ENCODE results near the gene GDF11. TPM values are rescaled to one million over a fixed set of nuclear protein-coding genes. Genes with fewer than 3 reads are reported as not detected.

GDF11 gene
- total and polyA plus RNA-seq, 2 of the 4 experiments (the other 2 are of a cell fraction), result 2.7 to 12.9 TPM

DNA sequence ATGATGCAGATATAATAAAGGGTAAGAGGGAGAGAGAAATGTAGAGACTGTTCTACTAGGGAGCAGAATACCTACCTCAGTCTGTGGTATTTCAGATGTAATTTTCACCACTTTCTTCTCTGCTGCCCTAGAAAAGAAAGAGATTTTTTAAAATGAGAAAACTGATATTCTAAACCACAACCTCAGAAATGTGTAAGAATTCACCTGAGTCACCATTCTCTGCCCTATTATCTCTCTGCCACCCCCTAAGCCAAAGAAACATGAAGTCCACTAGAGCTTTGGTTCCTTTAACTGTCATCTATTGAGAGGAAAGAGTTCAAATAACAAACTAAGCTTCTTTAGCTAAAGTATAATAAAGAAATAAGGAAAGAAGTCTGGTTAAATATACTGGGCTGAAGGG is 53.0 kb downstream of the GDF11 start:
- no peaks in the 10 kb centered on the region; the same call in 1 of the 2 replicates for H3K4me1 ChIP-seq (ENCODE audit: control insufficient read depth, insufficient read depth, low read length)
- POLR2A ChIA-PET (ENCODE audit: unreplicated experiment), result no interaction called here
- H4K5ac ChIP-seq (ENCODE audit: low read depth, low read length), result no peak overlapping the region
- no peak overlapping the region for H3K23ac ChIP-seq (ENCODE audit: low read depth, low read length)
- no peak overlapping the region for H3K56ac ChIP-seq (ENCODE audit: extremely low read depth, insufficient read depth, low read length)
- H3K36me3 ChIP-seq (ENCODE audit: control insufficient read depth, insufficient read depth, low read length), result peaks cover 33% of the 10 kb centered on the region
- no peak overlapping the region for H3K14ac ChIP-seq (replicated peaks; ENCODE audit: low read depth, low read length)
- no peak overlapping the region for H2AK9ac ChIP-seq (replicated peaks; ENCODE audit: low read depth, low read length, poor library complexity)
- H2BK20ac ChIP-seq (ENCODE audit: low read depth, low read length), result no peak overlapping the region
- in situ Hi-C loops (cut with MboI; ENCODE audit: low sequenced_read_pairs) (no loop called here), intact Hi-C loops (cut with micrococcal nuclease) (no loop called here), dilution Hi-C loops (cut with HindIII; ENCODE audit: low sequenced_read_pairs, unreplicated experiment) (no loop called here)
- H3K9me1 ChIP-seq (ENCODE audit: insufficient read depth, low read length), result no peaks in the 10 kb centered on the region
- no peak overlapping the region for H2BK120ac ChIP-seq (ENCODE audit: low read depth, low read length)
- H3K18ac ChIP-seq (ENCODE audit: low read depth, low read length), result no peak overlapping the region
- DNase-seq, result no peak
- CTCF ChIA-PET, result interaction anchor here (0.6 kb wide), 1 partner anchor 330 kb away, joined by 3 read pairs; no protein-coding TSS in a partner anchor
- H2AK5ac ChIP-seq (ENCODE audit: low read depth, low read length), result no peak overlapping the region
- no peak overlapping the region for H3K4ac ChIP-seq (ENCODE audit: low read depth, low read length)
- ATAC-seq (ENCODE audit: low read depth), result no peak
- no peak overlapping the region for H2AFZ ChIP-seq (replicated peaks; ENCODE audit: low read length, poor library complexity)
- H4K91ac ChIP-seq (ENCODE audit: insufficient read depth, low read depth, low read length), result no peak overlapping the region
- H2BK15ac ChIP-seq (ENCODE audit: low read depth, low read length), result no peak overlapping the region
- no peaks in the 10 kb centered on the region for H3K9me3 ChIP-seq (ENCODE audit: control insufficient read depth, insufficient read depth, low read length)
- H3K4me2 ChIP-seq (ENCODE audit: low read depth, low read length), result no peak overlapping the region
- H2BK5ac ChIP-seq (ENCODE audit: low read depth, low read length, poor library complexity, severe bottlenecking), result no peak overlapping the region
- H3K9ac ChIP-seq (ENCODE audit: low read depth, low read length), result no peak overlapping the region
- peaks cover 5% of the 10 kb centered on the region for H4K20me1 ChIP-seq (ENCODE audit: insufficient read depth, low read length)
- no peaks in the 10 kb centered on the region for H3K27me3 ChIP-seq (ENCODE audit: control insufficient read depth, insufficient read depth, low read length)
- no TSS peak for BruUV-seq (replicated peaks)
- TF ChIP-seq BHLHE40 (IDR thresholded peaks at IDR 0.05; ENCODE audit: low read depth, low read length), result no peak
- no peak for TF ChIP-seq ELK1 (IDR thresholded peaks at IDR 0.05; ENCODE audit: borderline replicate concordance, low read depth, low read length)
- TF ChIP-seq POLR2A (IDR thresholded peaks at IDR 0.05; ENCODE audit: low read depth, low read length), result no peak
- no peak for TF ChIP-seq FOS (IDR thresholded peaks at IDR 0.05; ENCODE audit: low read depth, low read length)
- H3K4me3 ChIP-seq (ENCODE audit: insufficient read depth, low read depth, low read length), result no peak overlapping the region
- peaks cover 27 to 28% of the 10 kb centered on the region in 2 experiments for H3K79me1 ChIP-seq (ENCODE audit: low read depth in 1 of 2, low read length in 2 of 2)
- H3K27ac ChIP-seq (ENCODE audit: insufficient read depth, low read length), result no peak overlapping the region
- no peak overlapping the region for H4K8ac ChIP-seq (ENCODE audit: low read depth in 2 of 2, low read length in 2 of 2)

Data from IMR-90 (cell line).